Renal pelvis (tissue), 12 donors: ENCODE data around the gene SLC38A6. TPM values are rescaled to one million over a fixed set of nuclear protein-coding genes. Genes with fewer than 3 reads are reported as not detected.
A peak's percentile ranks its signal among the peaks of the same experiment; 100 is the strongest.

ENCODE experiments used
- DNase-seq: peaks from one replicate; pipeline ENCODE4 v3.0.0-alpha.2; 2013
- long read RNA-seq, 16 experiments: transcript quantifications; one replicate each; lab custom pipeline, GENCODE V29; 2026
- polyA plus RNA-seq, 3 donors: library from polyadenylated mRNA; unstranded; fragments of 120-200 nt; gene quantifications; one replicate each; pipeline ENCODE4 v1.2.1, GENCODE V29; 2013; ENCODE audit not compliant: insufficient read length in 3 of 3

Gene SLC38A6
- 10 to 100 TPM; 17.3 to 28.7 (median 22.7) TPM for polyA plus RNA-seq
- long read RNA-seq, donor 1, partial matches to known transcripts: 0 of 2 reads
- long read RNA-seq, donor 1, other reads (novel, unspliced or antisense): 0 of 2 reads
- long read RNA-seq, donor 2, partial matches to known transcripts: 0 of 3 reads
- long read RNA-seq, donor 2, other reads (novel, unspliced or antisense): 0 of 3 reads
- long read RNA-seq, donor 3, partial matches to known transcripts: 0 of 1 reads
- long read RNA-seq, donor 3, other reads (novel, unspliced or antisense): 0 of 1 reads
- long read RNA-seq, donor 4: 0 reads
- long read RNA-seq, donor 5, partial matches to known transcripts: 0 of 1 reads
- long read RNA-seq, donor 5, other reads (novel, unspliced or antisense): 0 of 1 reads
- long read RNA-seq, donor 6, partial matches to known transcripts: 0 of 3 reads
- long read RNA-seq, donor 6, other reads (novel, unspliced or antisense): 0 of 3 reads
- long read RNA-seq, donor 7, partial matches to known transcripts: 0 of 2 reads
- long read RNA-seq, donor 7, other reads (novel, unspliced or antisense): 0 of 2 reads
- long read RNA-seq, donor 8, partial matches to known transcripts: 0 of 1 reads
- long read RNA-seq, donor 8, other reads (novel, unspliced or antisense): 0 of 1 reads
- long read RNA-seq, donor 9, partial matches to known transcripts: 0 of 1 reads
- long read RNA-seq, donor 9, other reads (novel, unspliced or antisense): 0 of 1 reads
- long read RNA-seq, donor 10, partial matches to known transcripts: 0 of 3 reads
- long read RNA-seq, donor 10, other reads (novel, unspliced or antisense): 0 of 3 reads
- long read RNA-seq, donor 11, partial matches to known transcripts: 0 of 1 reads
- long read RNA-seq, donor 11, other reads (novel, unspliced or antisense): 0 of 1 reads
- long read RNA-seq, donor 12, partial matches to known transcripts: 0 of 4 reads
- long read RNA-seq, donor 12, other reads (novel, unspliced or antisense): 0 of 4 reads
- long read RNA-seq, donor 13: 0 reads
- long read RNA-seq, donor 14: 0 reads
- long read RNA-seq, donor 15: 0 reads
- long read RNA-seq, donor 16, partial matches to known transcripts: 0 of 3 reads
- long read RNA-seq, donor 16, other reads (novel, unspliced or antisense): 0 of 3 reads

- peak; percentile 93 for DNase-seq
These were observed at the start of gene SLC38A6, which contains the start of gene TRMT5 for GRCh38 chr14:60980811-60981632. TSS of gene SLC38A6 (plus strand) at chr14:60981245. CDS start at chr14:60981278, 33 bp downstream. TSS of gene TRMT5 (minus strand) at chr14:60981079. CDS start at chr14:60980973, 106 bp downstream.

GRCh38 chr14:60933920-60934655 lies 47.0 kb upstream of the SLC38A6 start:
- DNase-seq: no peak

DNA sequence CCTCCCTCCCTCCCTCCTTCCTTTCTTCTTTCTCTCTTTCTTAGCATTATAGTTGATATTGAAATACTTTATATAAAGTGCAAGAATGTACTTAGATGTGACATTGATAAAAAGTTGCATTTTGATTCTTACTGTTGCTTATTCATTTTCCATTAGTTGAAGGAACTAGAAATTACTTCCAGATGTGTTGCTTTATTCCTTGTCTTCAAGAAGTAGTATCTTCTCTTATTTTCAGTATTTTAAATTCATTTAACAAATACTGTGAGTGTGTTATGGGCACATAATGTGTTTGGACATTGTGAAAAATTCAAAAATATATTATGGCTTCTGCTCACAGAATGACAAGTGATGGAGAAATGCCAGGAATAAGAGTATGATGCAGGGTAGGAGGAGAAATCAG lies 45.7 kb upstream of the SLC38A6 start:
- no peak for DNase-seq

- no peak for DNase-seq
These were observed 37.4 kb upstream of the SLC38A6 start for GRCh38 chr14:60943637-60944032.

GRCh38 chr14:60944204-60944603 lies 36.8 kb upstream of the SLC38A6 start:
- no peak for DNase-seq

- no peak for DNase-seq
These were observed 35.1 kb upstream of the SLC38A6 start for GRCh38 chr14:60945984-60946383.

DNA sequence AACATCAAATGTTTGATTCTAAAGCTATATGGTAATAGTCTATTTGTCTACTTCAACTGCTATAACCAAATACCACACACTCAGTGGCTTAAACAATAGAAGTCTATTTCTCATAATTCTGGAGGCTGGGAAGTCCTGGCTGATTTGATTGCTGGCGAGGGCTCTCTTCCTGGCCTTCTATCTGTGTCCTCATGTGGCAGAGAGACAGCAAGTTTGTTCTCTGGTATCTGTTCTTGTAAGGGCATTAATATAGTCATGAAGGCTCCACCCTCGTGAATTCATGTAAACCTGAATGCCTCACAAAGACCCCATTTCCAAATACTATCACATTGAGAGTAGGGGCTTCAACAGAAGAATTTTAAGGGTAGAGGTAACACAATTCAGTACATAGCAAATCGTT lies 34.3 kb upstream of the SLC38A6 start:
- DNase-seq: no peak

GRCh38 chr14:60951776-60952435 lies 29.1 kb upstream of the SLC38A6 start:
- DNase-seq: no peak

- DNase-seq: no peak
These were observed 24.8 kb upstream of the SLC38A6 start for GRCh38 chr14:60956202-60956601.

- no peak for DNase-seq
These were observed 24.4 kb upstream of the SLC38A6 start for GRCh38 chr14:60956632-60957031.

DNA sequence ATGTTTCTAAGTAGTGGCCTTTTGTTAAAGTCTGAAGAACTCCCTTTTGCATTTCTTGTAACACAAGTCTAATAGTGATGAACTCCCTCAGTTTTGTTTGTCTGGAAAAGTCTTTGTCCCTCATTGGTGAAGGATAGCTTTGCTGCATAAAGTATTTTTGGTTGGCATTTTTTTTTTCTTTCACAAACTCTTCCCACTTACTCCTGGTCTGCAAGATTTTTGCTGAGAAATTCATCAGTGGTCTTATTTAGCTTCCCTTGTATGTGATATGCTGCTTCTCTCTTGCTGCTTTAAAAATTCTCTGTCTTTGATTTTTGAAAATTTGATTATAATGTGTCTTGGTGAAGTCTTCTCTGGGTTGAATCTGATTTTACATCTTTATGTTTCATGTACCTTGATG lies 22.9 kb upstream of the SLC38A6 start:
- DNase-seq: no peak

- no peak for DNase-seq
These were observed 17.3 kb upstream of the SLC38A6 start for GRCh38 chr14:60963761-60964160.

GRCh38 chr14:60964904-60965303 lies 16.1 kb upstream of the SLC38A6 start:
- no peak for DNase-seq

- no peak for DNase-seq
These were observed 15.6 kb upstream of the SLC38A6 start for GRCh38 chr14:60965402-60965801.

GRCh38 chr14:60968099-60968498 lies 12.9 kb upstream of the SLC38A6 start:
- no peak for DNase-seq

GRCh38 chr14:60968671-60969070 lies 12.4 kb upstream of the SLC38A6 start:
- DNase-seq: no peak

DNA sequence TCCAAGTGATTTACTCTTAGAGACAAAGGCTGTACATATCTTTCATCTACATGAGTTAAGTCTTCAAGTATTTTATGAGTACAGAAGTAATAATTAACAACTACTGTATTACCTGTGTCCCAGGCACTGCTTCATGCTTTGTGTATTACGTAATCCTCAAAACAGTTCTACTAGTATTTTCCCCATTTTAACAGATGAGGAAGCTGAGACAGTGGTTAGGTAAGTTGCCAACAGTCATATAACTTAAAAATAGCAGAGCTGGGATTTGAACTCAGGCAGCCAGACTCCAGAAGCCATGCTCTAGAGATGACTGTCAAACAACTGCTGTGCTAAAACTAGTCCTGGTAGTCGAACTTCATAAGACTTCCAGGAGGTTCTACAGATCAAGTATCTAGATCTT lies 10.9 kb upstream of the SLC38A6 start:
- DNase-seq: no peak

GRCh38 chr14:60971271-60971670 lies 9.8 kb upstream of the SLC38A6 start:
- DNase-seq: no peak

DNA sequence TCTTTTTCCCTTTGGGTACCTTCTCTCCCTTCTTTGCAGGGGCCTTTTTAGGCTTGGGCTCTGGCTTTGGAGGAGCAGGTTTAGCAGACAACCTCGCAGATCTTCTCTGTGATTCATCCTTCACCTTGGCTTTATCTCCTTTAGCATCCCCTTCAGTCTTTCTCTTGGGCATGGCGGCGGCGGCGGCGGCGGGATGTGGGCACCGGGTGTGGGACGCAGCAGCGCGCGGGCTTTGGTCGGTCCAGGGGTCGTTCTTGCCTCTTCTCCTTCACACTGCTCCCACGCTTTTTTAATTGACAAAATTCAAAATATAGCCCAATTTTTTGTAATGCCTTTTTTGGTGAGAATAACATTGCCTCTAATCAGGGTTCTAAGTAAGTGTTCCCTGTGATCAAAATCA lies 8.8 kb upstream of the SLC38A6 start:
- no peak for DNase-seq

DNA sequence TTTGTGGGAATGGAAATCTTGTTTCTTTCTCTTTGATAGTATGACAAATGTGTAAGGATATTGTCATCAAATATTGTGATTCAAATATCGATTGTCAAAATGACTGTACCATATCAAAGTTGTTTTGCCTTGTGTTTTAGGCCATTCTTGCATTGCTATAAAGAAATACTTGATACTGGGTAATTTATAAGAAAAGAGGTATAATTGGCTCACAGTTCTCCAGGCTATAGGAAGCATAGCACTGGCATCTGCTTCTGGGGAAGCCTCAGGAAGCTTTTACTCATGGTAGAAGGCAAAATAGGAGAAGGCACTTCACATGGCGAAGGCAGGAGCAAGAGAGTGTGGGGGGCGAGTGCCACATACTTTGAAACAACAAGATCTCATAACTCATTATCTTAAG lies 8.0 kb upstream of the SLC38A6 start:
- DNase-seq: no peak
